ENCODE results near the gene DLG2.

Gene DLG2

DNA sequence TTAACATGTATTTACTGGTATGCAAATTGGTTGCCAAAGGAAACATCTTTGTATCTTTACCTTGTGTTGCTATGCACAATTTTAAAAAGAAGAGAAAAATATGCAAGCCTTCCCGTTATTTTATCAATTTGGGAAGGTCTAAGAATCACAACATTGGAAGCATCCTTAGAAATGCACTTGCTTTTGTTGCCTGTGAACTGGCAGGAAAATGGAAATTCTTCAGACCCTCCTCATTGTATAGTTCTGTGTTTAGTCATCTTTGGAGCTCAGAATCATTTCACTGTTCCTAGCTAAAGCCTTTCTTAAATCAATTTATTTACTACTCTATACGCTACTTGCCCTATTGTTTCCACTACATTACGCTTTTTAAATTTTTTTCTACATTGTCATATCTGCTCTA is 574.5 kb downstream of the DLG2 start:
- H3K79me2 ChIP-seq (ENCODE audit: low read length) = no peaks in the 10 kb centered on the region
- no peak overlapping the region for H3K9ac ChIP-seq (ENCODE audit: low read length)
- H3K27ac ChIP-seq (ENCODE audit: low read length) = no peak overlapping the region
- H3K27me3 ChIP-seq (replicated peaks; ENCODE audit: insufficient read depth, low read length) = no peaks in the 10 kb centered on the region
- no peaks in the 10 kb centered on the region for H3K9me2 ChIP-seq (replicated peaks; ENCODE audit: insufficient read depth, low read length)
- H4K20me1 ChIP-seq (ENCODE audit: insufficient read depth, low read length) = no peaks in the 10 kb centered on the region
- no peak overlapping the region for H3K4me2 ChIP-seq (ENCODE audit: low read depth, low read length)
- no peaks in the 10 kb centered on the region for H3K9me3 ChIP-seq (replicated peaks; ENCODE audit: insufficient read depth, low read length)
- no peaks in the 10 kb centered on the region for H3F3A ChIP-seq (ENCODE audit: insufficient read depth, low read length)
- DNase-seq = no peak
- no peaks in the 10 kb centered on the region for H3K4me1 ChIP-seq (ENCODE audit: low read length)
- H3K4me3 ChIP-seq (ENCODE audit: low read length) = no peak overlapping the region
- no peak overlapping the region for H2AFZ ChIP-seq (ENCODE audit: low read length)
- no peaks in the 10 kb centered on the region for H3K36me3 ChIP-seq (replicated peaks; ENCODE audit: insufficient read depth, low read length)
- TF ChIP-seq, protein P1, sequence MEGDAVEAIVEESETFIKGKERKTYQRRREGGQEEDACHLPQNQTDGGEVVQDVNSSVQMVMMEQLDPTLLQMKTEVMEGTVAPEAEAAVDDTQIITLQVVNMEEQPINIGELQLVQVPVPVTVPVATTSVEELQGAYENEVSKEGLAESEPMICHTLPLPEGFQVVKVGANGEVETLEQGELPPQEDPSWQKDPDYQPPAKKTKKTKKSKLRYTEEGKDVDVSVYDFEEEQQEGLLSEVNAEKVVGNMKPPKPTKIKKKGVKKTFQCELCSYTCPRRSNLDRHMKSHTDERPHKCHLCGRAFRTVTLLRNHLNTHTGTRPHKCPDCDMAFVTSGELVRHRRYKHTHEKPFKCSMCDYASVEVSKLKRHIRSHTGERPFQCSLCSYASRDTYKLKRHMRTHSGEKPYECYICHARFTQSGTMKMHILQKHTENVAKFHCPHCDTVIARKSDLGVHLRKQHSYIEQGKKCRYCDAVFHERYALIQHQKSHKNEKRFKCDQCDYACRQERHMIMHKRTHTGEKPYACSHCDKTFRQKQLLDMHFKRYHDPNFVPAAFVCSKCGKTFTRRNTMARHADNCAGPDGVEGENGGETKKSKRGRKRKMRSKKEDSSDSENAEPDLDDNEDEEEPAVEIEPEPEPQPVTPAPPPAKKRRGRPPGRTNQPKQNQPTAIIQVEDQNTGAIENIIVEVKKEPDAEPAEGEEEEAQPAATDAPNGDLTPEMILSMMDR (IDR thresholded peaks at IDR 0.05; ENCODE audit: low read length) = no peak
- TF ChIP-seq EZH2phosphoT487 (IDR thresholded peaks at IDR 0.05; ENCODE audit: low read length) (no peak), EZH2 (optimal IDR thresholded peaks at IDR 0.05; ENCODE audit: low read depth, low read length) (no peak)

DNA sequence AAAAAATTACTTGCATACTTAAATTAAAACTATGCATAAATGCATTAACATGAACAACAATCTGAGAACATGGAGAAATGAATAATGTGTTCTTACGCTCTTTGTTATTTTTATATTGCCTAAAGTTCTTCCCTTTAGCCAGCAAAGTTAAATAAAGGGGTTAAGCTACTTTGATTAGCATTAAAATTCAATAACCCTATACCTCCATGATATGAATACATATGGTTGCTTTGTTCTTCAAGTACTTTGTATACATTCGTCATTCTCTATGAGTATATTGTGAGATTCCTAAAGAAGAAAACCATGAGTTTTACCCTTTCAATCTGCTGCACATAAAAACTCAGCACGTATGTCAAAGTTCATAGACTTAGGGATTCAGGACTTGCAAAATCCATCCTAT is 578.3 kb downstream of the DLG2 start:
- Histone ChIP-seq H3K79me2 (ENCODE audit: low read length) (no peaks in the 10 kb centered on the region), H3K36me3 (replicated peaks; ENCODE audit: insufficient read depth, low read length) (no peaks in the 10 kb centered on the region), H4K20me1 (ENCODE audit: insufficient read depth, low read length) (no peaks in the 10 kb centered on the region), H3K27ac (ENCODE audit: low read length) (no peak overlapping the region), H3K9ac (ENCODE audit: low read length) (no peak overlapping the region), H3F3A (ENCODE audit: insufficient read depth, low read length) (no peaks in the 10 kb centered on the region), H3K27me3 (replicated peaks; ENCODE audit: insufficient read depth, low read length) (no peaks in the 10 kb centered on the region), H3K4me1 (ENCODE audit: low read length) (peaks cover 8% of the 10 kb centered on the region), H3K4me2 (ENCODE audit: low read depth, low read length) (no peak overlapping the region), H3K9me3 (replicated peaks; ENCODE audit: insufficient read depth, low read length) (no peaks in the 10 kb centered on the region), H2AFZ (ENCODE audit: low read length) (no peak overlapping the region), H3K4me3 (ENCODE audit: low read length) (no peak overlapping the region), H3K9me2 (replicated peaks; ENCODE audit: insufficient read depth, low read length) (no peaks in the 10 kb centered on the region)
- TF ChIP-seq, protein P1 (IDR thresholded peaks at IDR 0.05; ENCODE audit: low read length) = no peak
- TF ChIP-seq EZH2 (optimal IDR thresholded peaks at IDR 0.05; ENCODE audit: low read depth, low read length) (no peak), EZH2phosphoT487 (IDR thresholded peaks at IDR 0.05; ENCODE audit: low read length) (no peak)
- DNase-seq = no peak

- H3K27me3 ChIP-seq (replicated peaks; ENCODE audit: insufficient read depth, low read length) = no peaks in the 10 kb centered on the region
- no peak overlapping the region for H3K4me2 ChIP-seq (ENCODE audit: low read depth, low read length)
- H3K9ac ChIP-seq (ENCODE audit: low read length) = no peak overlapping the region
- no peak overlapping the region for H2AFZ ChIP-seq (ENCODE audit: low read length)
- no peaks in the 10 kb centered on the region for H3K36me3 ChIP-seq (replicated peaks; ENCODE audit: insufficient read depth, low read length)
- TF ChIP-seq EZH2 (optimal IDR thresholded peaks at IDR 0.05; ENCODE audit: low read depth, low read length) (no peak), EZH2phosphoT487 (IDR thresholded peaks at IDR 0.05; ENCODE audit: low read length) (no peak)
- TF ChIP-seq, protein P1 (IDR thresholded peaks at IDR 0.05; ENCODE audit: low read length) = no peak
- H3K27ac ChIP-seq (ENCODE audit: low read length) = no peak overlapping the region
- DNase-seq = no peak
- no peak overlapping the region for H3K4me3 ChIP-seq (ENCODE audit: low read length)
- H3K9me2 ChIP-seq (replicated peaks; ENCODE audit: insufficient read depth, low read length) = no peaks in the 10 kb centered on the region
- H3K79me2 ChIP-seq (ENCODE audit: low read length) = no peaks in the 10 kb centered on the region
- H3K4me1 ChIP-seq (ENCODE audit: low read length) = peaks cover 8% of the 10 kb centered on the region
- H3F3A ChIP-seq (ENCODE audit: insufficient read depth, low read length) = no peaks in the 10 kb centered on the region
- no peaks in the 10 kb centered on the region for H3K9me3 ChIP-seq (replicated peaks; ENCODE audit: insufficient read depth, low read length)
- H4K20me1 ChIP-seq (ENCODE audit: insufficient read depth, low read length) = no peaks in the 10 kb centered on the region
Measured at GRCh38 chr11:85045716-85046115, 581.4 kb downstream of the DLG2 start.

Measured in MM.1S (cell line).